GM21360 (cell line): ENCODE results near the gene IQCC.

ENCODE experiments used
- ATAC-seq: cut with Tn5 transposase; IDR thresholded peaks from one replicate; pipeline ENCODE4 v1.9.1; 2021; ENCODE audit warnings: mild to moderate bottlenecking, moderate library complexity; ENCODE audit not compliant: unreplicated experiment

IQCC gene

GRCh38 chr1:32195531-32195930 lies 9.9 kb upstream of the IQCC start:
- no peak for ATAC-seq

GRCh38 chr1:32195972-32196823 lies 9.3 kb upstream of the IQCC start:
- no peak for ATAC-seq

DNA sequence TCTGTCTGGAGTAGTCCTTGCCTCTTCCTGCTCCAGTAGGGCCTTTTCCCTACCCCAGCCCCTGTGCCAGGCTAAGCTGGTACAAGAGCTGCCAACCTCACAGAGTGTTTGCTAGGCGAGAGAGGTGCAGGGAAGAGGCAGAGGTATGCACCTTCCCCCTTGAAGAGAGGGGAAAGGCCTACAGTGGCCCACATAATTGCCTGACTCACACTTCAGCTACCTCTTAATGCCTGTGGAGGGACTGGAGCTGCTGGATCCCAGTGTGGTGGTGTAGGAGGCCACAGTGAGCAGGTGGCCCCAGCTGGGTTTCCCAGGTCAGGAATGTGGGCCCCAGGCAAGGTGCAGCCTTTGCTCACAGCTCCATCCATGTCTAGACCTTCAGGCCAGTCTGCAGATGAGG lies 8.4 kb upstream of the IQCC start:
- ATAC-seq, result no peak

DNA sequence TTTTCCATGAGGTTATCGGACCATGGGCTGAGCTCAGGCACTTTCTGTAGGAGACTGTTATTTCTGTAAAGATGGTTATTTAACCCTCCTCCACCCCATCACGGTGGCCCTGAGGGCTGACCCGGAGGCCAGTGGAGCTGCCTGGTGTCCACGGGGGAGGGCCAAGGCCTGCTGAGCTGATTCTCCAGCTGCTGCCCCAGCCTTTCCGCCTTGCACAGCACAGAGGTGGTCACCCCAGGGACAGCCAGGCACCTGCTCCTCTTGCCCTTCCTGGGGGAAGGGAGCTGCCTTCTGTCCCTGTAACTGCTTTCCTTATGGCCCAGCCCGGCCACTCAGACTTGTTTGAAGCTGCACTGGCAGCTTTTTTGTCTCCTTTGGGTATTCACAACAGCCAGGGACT lies 7.6 kb upstream of the IQCC start:
- no peak for ATAC-seq

DNA sequence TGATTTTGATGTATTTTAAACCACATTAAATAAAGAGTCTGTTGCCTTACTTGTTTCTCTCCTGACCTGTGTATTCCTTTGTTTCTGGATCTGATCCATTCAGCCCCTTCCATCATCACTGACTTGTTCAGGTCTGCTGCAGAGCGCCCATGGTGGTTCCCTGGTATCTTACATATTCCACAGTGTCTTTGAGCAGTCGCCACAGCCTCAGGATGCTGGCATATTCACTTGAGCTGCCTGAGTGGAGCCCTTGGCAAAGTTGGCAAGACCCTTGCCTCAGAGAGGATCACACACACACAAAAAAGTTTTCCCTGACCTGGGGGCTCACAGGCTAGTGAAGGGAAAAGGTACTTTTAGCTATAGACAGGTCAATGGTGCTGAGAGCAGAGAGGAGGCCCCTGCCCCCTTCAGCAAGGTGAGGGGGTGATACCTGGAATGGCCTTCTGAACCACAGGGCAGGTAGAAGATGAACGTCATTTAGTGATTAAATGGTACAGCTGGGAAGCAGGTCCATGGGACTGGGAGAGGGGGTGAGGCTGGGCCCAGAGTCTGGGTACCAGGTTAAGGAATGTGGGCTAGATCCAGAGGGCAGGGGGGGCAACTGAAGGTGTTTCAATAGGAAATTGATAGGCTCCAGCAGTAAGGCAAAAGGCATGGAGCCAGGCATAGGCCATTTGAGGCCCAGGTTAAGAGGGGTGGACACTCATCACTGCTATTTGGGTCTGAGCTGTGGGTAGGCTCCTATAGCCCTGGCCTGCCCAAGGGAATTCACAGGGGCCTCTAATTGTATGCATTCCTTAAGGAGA lies 7.0 kb upstream of the IQCC start:
- no peak for ATAC-seq

- ATAC-seq, result no peak
Observed at GRCh38 chr1:32199043-32199716, 6.3 kb upstream of the IQCC start.

DNA sequence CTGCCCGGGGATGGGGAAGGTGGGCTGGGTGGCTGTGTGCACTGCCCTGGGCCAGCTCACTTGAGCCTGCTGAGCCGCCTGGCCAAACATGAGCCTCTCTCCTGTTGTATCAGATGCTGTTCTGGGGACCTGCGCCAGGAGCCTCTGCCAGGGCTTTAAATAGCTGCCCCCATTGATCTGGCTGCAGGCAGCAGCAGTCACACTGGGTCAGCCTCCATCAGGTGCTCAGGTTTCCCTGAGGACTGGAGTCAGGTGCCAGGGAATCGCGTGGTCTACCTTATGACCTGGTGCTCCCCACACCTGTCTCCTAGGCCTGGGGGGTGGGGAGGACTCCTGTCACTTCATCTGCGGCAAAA lies 5.8 kb upstream of the IQCC start:
- ATAC-seq, result no peak

DNA sequence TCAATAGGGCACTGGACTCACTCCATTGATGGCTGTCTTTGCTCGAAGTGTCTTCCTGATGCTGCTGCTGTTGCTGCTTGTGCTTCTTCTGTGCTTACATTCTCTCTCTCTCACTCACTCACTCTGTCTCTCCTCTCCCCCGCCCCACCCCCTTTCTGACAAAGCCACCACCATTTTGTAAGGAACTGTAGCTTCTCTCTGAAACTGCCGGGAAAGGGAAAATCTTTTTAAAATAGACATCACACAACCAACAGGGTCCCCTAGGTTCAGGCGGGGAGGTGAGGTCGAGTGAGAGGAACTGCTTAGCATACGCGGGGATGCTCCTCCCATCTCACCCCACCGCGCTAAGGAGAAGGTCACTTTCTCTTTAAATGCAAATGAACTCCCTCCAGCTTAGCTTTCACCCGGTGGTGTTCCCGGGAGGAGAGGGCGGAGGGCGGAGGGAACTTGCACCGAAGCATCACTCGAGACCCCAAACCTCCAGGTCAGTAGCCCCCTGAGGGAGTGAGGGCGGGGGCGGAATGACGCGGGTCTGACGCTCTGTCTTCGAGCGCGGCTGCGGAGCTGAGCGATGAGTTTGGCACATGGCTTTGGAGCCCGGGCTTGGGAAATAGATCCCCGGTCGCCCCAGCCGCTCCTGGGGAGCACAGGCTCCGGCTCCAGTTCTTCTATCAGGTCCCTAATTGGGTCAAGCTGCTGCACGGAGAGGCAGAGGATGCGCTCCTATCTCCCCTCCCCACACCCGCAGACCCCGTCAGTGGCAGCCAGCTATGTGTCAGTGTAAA lies 5.1 kb upstream of the IQCC start, which contains the start of gene CCDC28B:
CCDC28B (plus strand) TSS at position 370 of the 785 bp plus-strand sequence. CDS start 1,341 bp downstream, outside the sequence.
- no peak for ATAC-seq

GRCh38 chr1:32201011-32201855 lies 4.2 kb upstream of the IQCC start:
- no peak for ATAC-seq

- ATAC-seq, result no peak
Observed at GRCh38 chr1:32204943-32205361, 519 bp upstream of the IQCC start.

DNA sequence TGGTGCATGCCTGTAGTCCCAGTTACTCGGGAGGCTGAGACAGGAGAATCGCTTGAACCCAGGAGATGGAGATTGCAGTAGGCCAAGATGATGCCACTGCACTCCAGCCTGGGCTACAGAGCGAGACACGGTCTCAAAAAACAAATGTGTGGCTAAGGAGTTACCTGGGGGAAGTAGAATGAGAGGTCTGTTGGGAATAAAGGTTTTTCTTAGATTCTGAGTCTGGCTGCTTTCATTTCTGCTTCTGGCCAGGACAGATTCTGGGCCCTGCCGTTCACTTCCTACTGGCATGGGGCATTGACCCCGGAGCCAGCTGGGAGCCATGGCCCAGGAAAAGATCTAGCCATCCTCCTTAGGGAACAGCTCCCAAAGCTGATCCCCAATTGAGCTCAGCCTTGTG lies 3.0 kb downstream of the IQCC start:
- no peak for ATAC-seq

- ATAC-seq, result no peak
Observed at GRCh38 chr1:32208891-32209328, 3.4 kb downstream of the IQCC start, which contains the start of gene DCDC2B. DCDC2B (plus strand) TSS chr1:32209089; CDS start chr1:32209094, 5 bp downstream.

GRCh38 chr1:32215629-32216480 lies 10.4 kb downstream of the IQCC start:
- no peak for ATAC-seq

DNA sequence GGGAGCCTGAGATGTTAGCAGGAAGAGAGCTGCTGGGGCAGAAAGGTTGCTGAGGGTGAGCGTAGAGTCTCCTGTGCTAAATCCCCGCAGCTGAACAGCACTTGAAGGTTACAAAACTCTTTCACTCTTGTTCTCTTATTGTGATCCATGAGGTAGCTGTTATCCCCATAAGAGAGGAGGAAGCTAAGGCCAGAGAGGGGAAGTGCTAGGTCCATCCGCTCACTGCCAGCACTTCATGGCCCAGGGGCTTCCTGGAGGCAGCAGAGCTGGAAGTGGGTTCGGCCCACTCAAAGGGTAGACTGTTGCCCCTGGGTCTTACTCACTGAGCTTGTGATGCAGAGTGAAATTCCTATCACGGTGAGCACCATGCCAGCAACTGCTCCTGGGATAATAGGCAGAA lies 11.1 kb downstream of the IQCC start:
- ATAC-seq, result no peak

DNA sequence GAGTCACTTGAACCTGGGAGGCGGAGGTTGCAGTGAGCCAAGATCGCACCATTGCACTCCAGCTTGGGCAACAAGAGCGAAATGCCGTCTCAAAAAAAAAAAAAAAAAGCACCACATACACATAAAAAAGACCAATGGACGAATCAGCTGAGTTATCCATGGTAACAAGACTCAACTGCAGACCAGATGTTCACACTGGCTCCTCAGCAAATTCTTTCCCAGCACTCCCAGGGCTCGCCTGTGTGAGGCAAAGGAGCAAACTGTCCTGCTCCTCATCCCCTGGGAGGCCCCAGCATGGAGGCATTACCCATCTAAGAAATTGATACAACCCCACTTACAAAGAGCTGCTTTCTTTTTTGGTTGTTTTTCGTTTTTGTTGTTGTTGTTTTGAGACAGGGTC lies 13.6 kb downstream of the IQCC start:
- no peak for ATAC-seq

DNA sequence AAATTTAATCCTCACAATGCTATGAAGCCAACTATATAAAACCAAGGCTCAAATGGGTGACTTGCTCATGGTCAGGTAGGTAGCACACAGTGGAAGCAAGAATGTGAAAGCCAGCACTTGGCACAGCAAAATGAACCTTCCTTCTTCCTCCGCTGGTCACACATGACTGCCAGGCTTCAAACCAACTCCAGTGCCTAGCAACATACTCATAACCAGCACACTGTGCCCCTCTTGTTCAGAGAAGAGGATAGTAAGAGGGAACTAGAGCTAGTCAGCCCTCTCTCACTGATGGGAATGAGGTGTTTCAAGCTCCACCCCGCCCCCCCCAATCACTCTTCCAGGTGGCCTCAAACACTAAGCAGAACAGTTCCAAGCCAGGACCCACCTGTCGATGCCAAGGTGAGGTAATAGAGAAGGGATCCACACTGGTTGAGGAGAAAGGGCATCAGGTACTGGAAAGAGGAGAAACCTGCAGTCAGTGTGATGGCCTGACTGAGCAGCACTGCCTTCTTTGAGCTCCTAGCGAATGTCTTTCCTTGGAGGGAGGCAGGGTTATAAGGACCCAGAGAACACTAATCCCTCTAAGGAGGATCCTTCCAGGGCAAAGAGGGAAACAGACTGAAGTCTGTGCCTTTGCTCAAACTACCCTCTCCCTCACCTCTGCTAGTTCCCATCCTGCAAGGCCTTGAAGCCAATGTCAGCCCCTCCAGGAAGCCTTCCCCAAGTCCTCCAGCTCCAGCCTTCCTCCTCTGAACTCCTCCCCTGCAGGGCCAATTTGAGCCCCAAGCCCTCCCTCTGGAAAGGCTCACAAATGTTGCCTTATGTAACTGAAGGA lies 15.5 kb downstream of the IQCC start:
- ATAC-seq, result no peak

DNA sequence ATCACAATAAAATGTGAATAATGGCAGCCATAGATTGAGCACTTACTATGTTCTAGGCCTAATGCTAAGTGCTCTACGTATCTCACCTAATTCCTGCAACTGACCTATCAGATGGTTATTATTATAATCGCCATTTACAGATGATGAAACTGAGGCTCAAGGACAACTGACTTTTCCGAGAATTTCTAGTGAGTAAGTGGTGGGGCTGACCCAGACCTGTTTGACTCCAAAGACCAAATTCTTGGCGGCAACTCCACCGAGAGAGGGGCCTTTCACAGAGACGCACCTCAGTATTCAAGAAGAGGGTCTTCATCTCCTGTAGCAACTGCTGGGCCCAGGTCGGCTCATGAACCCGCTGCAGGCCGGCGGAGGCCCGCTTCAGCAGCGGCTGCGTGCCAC lies 16.1 kb downstream of the IQCC start:
- no peak for ATAC-seq
